ENCODE measurements around the gene SBK1. TPM values are rescaled to one million over a fixed set of nuclear protein-coding genes. Genes with fewer than 3 reads are reported as not detected.

Gene SBK1
- total RNA-seq, 1 donor from 2014 or later = 4.6 TPM

DNA sequence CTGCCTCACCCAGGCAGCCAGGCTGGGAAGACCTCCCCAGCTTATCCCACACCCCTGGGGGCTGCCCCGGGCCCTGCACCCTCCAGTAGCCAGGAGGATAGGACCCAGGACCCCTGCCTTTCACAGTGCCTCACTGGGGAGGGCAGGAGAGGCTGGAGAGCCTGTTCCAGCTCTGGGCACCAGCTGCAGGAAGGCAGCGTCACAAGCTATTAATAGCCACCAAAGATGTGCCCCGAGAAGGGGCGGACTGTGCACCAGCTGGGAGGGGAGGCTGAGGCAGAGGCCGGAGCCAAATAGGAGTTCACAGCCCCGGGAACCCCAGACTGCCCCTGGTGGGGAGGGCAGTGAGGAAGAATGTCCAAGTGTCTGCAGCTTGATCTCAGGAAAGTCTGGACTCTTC lies 8.8 kb downstream of the SBK1 start:
- Histone ChIP-seq H2AFZ (replicated peaks) (no peak overlapping the region), H3K27ac (no peak overlapping the region), H3K4me3 (no peak overlapping the region), H3K4me2 (no peak overlapping the region), H3K9ac (no peak overlapping the region), H3K9me3 (ENCODE audit: low read depth) (no peaks in the 10 kb centered on the region), H3K4me1 (peaks cover 9% of the 10 kb centered on the region), H3F3A (ENCODE audit: low read depth) (peaks cover 18% of the 10 kb centered on the region), H3K27me3 (no peaks in the 10 kb centered on the region), H4K20me1 (ENCODE audit: low read depth) (peaks cover 100% of the 10 kb centered on the region), H3K79me2 (ENCODE audit: low read depth) (peaks cover 76% of the 10 kb centered on the region), H3K36me3 (no peaks in the 10 kb centered on the region)
- Mint-ChIP-seq H3K9me3 (no peaks in the 10 kb centered on the region), H3K27ac (no peak overlapping the region), H3K36me3 (peaks cover 18% of the 10 kb centered on the region), H3K27me3 (ENCODE audit: insufficient read depth, low read depth) (no peaks in the 10 kb centered on the region), H3K4me3 (no peak overlapping the region), H3K4me1 (peaks cover 8% of the 10 kb centered on the region)
- TF ChIP-seq EZH2 (IDR thresholded peaks at IDR 0.05) = no peak
- TF ChIP-seq, protein P1, sequence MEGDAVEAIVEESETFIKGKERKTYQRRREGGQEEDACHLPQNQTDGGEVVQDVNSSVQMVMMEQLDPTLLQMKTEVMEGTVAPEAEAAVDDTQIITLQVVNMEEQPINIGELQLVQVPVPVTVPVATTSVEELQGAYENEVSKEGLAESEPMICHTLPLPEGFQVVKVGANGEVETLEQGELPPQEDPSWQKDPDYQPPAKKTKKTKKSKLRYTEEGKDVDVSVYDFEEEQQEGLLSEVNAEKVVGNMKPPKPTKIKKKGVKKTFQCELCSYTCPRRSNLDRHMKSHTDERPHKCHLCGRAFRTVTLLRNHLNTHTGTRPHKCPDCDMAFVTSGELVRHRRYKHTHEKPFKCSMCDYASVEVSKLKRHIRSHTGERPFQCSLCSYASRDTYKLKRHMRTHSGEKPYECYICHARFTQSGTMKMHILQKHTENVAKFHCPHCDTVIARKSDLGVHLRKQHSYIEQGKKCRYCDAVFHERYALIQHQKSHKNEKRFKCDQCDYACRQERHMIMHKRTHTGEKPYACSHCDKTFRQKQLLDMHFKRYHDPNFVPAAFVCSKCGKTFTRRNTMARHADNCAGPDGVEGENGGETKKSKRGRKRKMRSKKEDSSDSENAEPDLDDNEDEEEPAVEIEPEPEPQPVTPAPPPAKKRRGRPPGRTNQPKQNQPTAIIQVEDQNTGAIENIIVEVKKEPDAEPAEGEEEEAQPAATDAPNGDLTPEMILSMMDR (IDR thresholded peaks at IDR 0.05) = no peak
- TF ChIP-seq EZH2phosphoT487 (IDR thresholded peaks at IDR 0.05) = no peak
- DNase-seq (ENCODE audit: low spot score) = no peak

DNA sequence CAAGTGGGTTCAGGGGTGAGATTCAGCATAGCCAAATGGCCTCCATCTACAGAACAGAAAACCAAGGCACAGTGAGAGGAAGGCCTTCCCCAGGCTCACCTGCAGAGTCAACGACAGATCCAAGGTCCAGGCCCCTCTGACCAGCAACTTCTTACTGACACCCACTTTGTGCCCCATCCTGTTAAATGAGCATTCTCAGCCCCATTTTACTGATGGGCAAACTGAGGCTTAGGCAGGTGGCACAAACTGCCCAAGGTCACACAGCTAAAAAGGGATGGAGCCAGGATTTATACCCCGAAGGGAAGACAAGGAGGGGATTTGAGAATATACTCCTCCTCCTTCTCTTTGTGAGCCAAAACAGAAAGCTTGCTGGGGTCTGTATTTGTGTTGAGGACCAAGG lies 9.3 kb downstream of the SBK1 start:
- H3K27ac Mint-ChIP-seq = no peak overlapping the region

DNA sequence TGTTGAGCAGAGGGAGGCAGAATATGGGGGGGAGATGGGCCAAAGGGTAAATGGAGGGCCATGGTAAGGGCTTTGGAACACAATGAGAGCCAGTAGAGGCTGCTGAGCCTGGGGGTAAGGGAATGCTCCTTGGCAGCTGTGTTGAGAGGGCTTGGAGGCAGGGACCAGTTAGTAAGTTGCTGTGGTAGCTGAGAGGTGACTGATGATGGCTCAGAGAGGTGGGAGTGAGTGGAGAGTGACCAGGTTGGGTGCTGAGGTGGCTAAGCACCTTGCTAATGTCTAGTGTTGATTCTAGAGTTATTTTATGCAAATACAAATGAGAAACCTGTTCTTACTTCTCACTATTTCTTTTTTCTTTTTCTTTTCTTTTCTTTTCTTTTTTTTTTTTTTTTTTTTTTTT lies 10.8 kb downstream of the SBK1 start:
- peaks cover under 1% of the 10 kb centered on the region for H3K27me3 Mint-ChIP-seq (ENCODE audit: insufficient read depth, low read depth)
- no peak overlapping the region for H3K4me3 Mint-ChIP-seq
- Histone ChIP-seq H3K4me2 (no peak overlapping the region), H3K9me3 (ENCODE audit: low read depth) (no peaks in the 10 kb centered on the region), H3K27me3 (no peaks in the 10 kb centered on the region), H3K4me3 (no peak overlapping the region), H3K36me3 (no peaks in the 10 kb centered on the region), H3K79me2 (ENCODE audit: low read depth) (peaks cover 71% of the 10 kb centered on the region), H4K20me1 (ENCODE audit: low read depth) (peaks cover 93% of the 10 kb centered on the region), H3K4me1 (peaks cover 3% of the 10 kb centered on the region), H3K9ac (no peak overlapping the region), H2AFZ (replicated peaks) (no peak overlapping the region), H3K27ac (no peak overlapping the region), H3F3A (ENCODE audit: low read depth) (peaks cover 5% of the 10 kb centered on the region)
- peaks cover 17% of the 10 kb centered on the region for H3K36me3 Mint-ChIP-seq
- no peak for DNase-seq (ENCODE audit: low spot score)
- peaks cover 5% of the 10 kb centered on the region for H3K4me1 Mint-ChIP-seq
- H3K9me3 Mint-ChIP-seq = no peaks in the 10 kb centered on the region
- TF ChIP-seq EZH2 (IDR thresholded peaks at IDR 0.05) = no peak
- no peak for TF ChIP-seq EZH2phosphoT487 (IDR thresholded peaks at IDR 0.05)
- TF ChIP-seq, protein P1 (IDR thresholded peaks at IDR 0.05) = no peak
- no peak overlapping the region for H3K27ac Mint-ChIP-seq

More for the DNA sequence above, 9.3 kb downstream of the SBK1 start:
- no peak for TF ChIP-seq EZH2 (IDR thresholded peaks at IDR 0.05)
- TF ChIP-seq, protein P1 (IDR thresholded peaks at IDR 0.05) = no peak
- Histone ChIP-seq H3K4me2 (no peak overlapping the region), H3F3A (ENCODE audit: low read depth) (peaks cover 18% of the 10 kb centered on the region), H3K79me2 (ENCODE audit: low read depth) (peaks cover 76% of the 10 kb centered on the region), H3K9me3 (ENCODE audit: low read depth) (no peaks in the 10 kb centered on the region), H3K36me3 (no peaks in the 10 kb centered on the region), H3K4me1 (peaks cover 9% of the 10 kb centered on the region), H2AFZ (replicated peaks) (no peak overlapping the region), H3K9ac (no peak overlapping the region), H3K27me3 (no peaks in the 10 kb centered on the region), H4K20me1 (ENCODE audit: low read depth) (peaks cover 100% of the 10 kb centered on the region), H3K4me3 (no peak overlapping the region), H3K27ac (no peak overlapping the region)
- H3K36me3 Mint-ChIP-seq = peaks cover 18% of the 10 kb centered on the region
- H3K4me1 Mint-ChIP-seq = peaks cover 7% of the 10 kb centered on the region
- no peaks in the 10 kb centered on the region for H3K27me3 Mint-ChIP-seq (ENCODE audit: insufficient read depth, low read depth)
- DNase-seq (ENCODE audit: low spot score) = no peak
- H3K9me3 Mint-ChIP-seq = no peaks in the 10 kb centered on the region
- H3K4me3 Mint-ChIP-seq = no peak overlapping the region

Data from neural progenitor cell (in vitro differentiated cells).